Measurements from ENCODE around the gene CD52. TPM values are rescaled to one million over a fixed set of nuclear protein-coding genes. Genes with fewer than 3 reads are reported as not detected.
"Not testable (repeated sequence)": the region's sequence is repeated elsewhere in the genome, so short reads cannot be mapped to it uniquely, and the experiment has no call there.

CD52 gene
- polyA plus RNA-seq, 2 of the 4 experiments (the other 2 are of a cell fraction), result not detected

DNA sequence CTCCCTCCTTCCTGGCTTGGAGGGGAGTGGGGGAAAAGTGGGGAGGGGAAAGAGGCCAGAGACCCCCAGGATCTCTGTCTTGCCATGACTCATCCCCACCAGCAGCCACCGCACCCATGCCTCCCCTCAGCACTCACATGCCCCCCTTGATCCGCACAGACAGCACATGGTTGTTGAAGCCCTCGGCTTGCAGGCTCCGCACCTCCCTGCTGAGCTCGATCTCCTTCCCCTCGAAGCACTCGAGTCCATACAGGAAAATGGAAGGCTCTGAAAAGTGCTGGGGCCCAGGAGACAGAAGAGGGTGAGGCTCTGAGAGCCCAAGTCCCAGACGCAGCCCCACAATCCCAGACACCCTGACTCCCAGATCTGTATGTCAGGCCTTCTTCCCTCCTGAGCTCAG lies 10.8 kb downstream of the CD52 start:
- ChIA-PET POLR2A (interaction anchor here (0.7 kb wide), 1 partner anchor 131 kb away, joined by 4 read pairs; no protein-coding TSS in a partner anchor), CTCF (interaction anchor here (0.6 to 4.4 kb wide), 3 partner anchors 35 to 63 kb away, joined by 3 to 20 read pairs (median 4); no protein-coding TSS in a partner anchor)
- no peak overlapping the region for H3K27ac ChIP-seq
- 77% methylated on average over 8 of the region's 8 CpGs for WGBS (ENCODE audit: missing lambda C conversion rate)
- FAIRE-seq, result no peak
- peaks cover 6% of the 10 kb centered on the region; the same call in 2 of the 3 replicates for H3K4me1 ChIP-seq
- no peak overlapping the region for H3K4me3 ChIP-seq
- DNase-seq (ENCODE audit: low read depth in 1 of 2, low spot score in 1 of 2), result no peak
- no peak for TF ChIP-seq BHLHE40 (IDR thresholded peaks at IDR 0.05; ENCODE audit: low read depth, low read length)
- TF ChIP-seq ZC3H11A (IDR thresholded peaks at IDR 0.05), result no peak
- TF ChIP-seq MAFK (IDR thresholded peaks at IDR 0.05; ENCODE audit: partially characterized antibody), result no peak
- TF ChIP-seq, protein P1, sequence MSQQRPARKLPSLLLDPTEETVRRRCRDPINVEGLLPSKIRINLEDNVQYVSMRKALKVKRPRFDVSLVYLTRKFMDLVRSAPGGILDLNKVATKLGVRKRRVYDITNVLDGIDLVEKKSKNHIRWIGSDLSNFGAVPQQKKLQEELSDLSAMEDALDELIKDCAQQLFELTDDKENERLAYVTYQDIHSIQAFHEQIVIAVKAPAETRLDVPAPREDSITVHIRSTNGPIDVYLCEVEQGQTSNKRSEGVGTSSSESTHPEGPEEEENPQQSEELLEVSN (IDR thresholded peaks at IDR 0.05; ENCODE audit: borderline replicate concordance, low read depth), result no peak
- TF ChIP-seq, protein P2, sequence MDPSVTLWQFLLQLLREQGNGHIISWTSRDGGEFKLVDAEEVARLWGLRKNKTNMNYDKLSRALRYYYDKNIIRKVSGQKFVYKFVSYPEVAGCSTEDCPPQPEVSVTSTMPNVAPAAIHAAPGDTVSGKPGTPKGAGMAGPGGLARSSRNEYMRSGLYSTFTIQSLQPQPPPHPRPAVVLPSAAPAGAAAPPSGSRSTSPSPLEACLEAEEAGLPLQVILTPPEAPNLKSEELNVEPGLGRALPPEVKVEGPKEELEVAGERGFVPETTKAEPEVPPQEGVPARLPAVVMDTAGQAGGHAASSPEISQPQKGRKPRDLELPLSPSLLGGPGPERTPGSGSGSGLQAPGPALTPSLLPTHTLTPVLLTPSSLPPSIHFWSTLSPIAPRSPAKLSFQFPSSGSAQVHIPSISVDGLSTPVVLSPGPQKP (IDR thresholded peaks at IDR 0.05; ENCODE audit: low read depth, low read length), result no peak
- H3K9me3 ChIP-seq, result no peaks in the 10 kb centered on the region
- ATAC-seq, result no peak
- no peak overlapping the region for H3K4me2 ChIP-seq

DNA sequence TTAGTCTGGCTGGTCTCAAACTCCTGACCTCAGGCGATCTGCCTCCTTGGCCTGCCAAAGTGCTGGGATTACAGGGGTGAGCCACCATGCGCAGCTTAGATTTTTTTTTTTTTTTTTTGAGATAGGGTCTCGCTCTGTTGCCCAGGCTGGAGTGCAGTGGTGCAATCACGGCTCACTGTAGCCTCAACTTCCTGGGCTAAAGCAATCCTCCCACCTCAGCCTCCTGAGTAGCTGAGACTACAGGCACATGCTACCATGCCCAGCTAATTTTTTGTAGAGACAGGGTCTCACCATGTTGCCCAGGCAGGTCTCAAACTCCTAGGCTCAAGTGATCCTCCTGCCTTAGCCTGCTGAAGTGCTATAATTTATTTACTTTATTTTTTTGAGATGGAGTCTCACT lies 11.6 kb downstream of the CD52 start:
- not testable (repeated sequence) for ATAC-seq
- CTCF ChIA-PET, result interaction anchor here (1.0 to 5.2 kb wide), 3 partner anchors 8 to 54 kb away, joined by 4 to 33 read pairs (median 20); no protein-coding TSS in a partner anchor

DNA sequence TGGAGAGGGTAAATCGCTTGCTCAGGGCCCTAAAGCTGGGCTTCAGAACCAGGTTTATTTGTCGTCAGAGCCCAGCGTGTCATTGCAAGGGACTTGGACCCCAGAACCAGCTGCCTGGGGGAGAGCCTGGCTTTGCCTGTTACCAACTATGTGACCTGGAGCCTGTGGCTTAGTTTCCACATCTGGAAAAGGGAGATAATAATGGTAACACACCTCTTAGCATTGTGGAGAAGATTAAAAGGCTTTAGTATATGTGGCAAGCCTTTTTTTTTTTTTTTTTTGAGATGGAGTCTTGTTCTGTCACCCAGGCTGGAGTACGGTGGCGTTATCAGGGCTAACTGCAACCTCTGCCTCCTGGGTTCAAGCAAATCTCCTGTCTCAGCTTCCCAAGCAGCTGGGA lies 12.5 kb downstream of the CD52 start:
- no peak for ATAC-seq
- DNase-seq (ENCODE audit: low read depth in 1 of 2, low spot score in 1 of 2), result no peak
- ChIA-PET POLR2A (no interaction called here), CTCF (interaction anchor here (1.0 to 5.2 kb wide), 3 partner anchors 9 to 55 kb away, joined by 4 to 33 read pairs (median 6); no protein-coding TSS in a partner anchor)
- no peak for FAIRE-seq
- Histone ChIP-seq H3K4me3 (no peak overlapping the region), H3K27ac (no peak overlapping the region), H3K9me3 (no peaks in the 10 kb centered on the region), H3K4me2 (no peak overlapping the region), H3K4me1 (peaks cover 6% of the 10 kb centered on the region; the same call in 2 of the 3 replicates)
- 87% methylated on average over 5 of the region's 5 CpGs for WGBS (ENCODE audit: missing lambda C conversion rate)
- no peak for TF ChIP-seq NFE2L2 (conservative IDR thresholded peaks at IDR 0.05; ENCODE audit: low read length)
- no peak for TF ChIP-seq RNF2 (IDR thresholded peaks at IDR 0.05; ENCODE audit: borderline replicate concordance, low read depth)
- TF ChIP-seq CBX2 (IDR thresholded peaks at IDR 0.05; ENCODE audit: borderline replicate concordance, low read depth), result no peak
- no peak for TF ChIP-seq CHD4 (IDR thresholded peaks at IDR 0.05; ENCODE audit: borderline replicate concordance)
- TF ChIP-seq JUNB (IDR thresholded peaks at IDR 0.05), result no peak
- TF ChIP-seq ZSCAN20 (CRISPR knock-in tag; IDR thresholded peaks at IDR 0.05), result no peak
- TF ChIP-seq FOSL2 (IDR thresholded peaks at IDR 0.05), result no peak
- TF ChIP-seq FOSL2 (CRISPR knock-in tag; IDR thresholded peaks at IDR 0.05), result no peak
- no peak for TF ChIP-seq FOXS1 (CRISPR knock-in tag; IDR thresholded peaks at IDR 0.05)
- no peak for TF ChIP-seq KDM1A (IDR thresholded peaks at IDR 0.05; ENCODE audit: low read depth)
- TF ChIP-seq, protein P1 (IDR thresholded peaks at IDR 0.05; ENCODE audit: borderline replicate concordance, low read depth), result no peak
- no peak for TF ChIP-seq BHLHE40 (IDR thresholded peaks at IDR 0.05; ENCODE audit: low read depth, low read length)

More for the DNA sequence above, 11.6 kb downstream of the CD52 start:
- H3K9me3 ChIP-seq; H3K4me1 ChIP-seq; FAIRE-seq; H3K27ac ChIP-seq; H3K4me3 ChIP-seq; H3K4me2 ChIP-seq; DNase-seq (ENCODE audit: low read depth in 1 of 2, low spot score in 1 of 2); POLR2A ChIA-PET: not testable (repeated sequence)
- whole genome bisulfite sequencing (ENCODE audit: missing lambda C conversion rate), result 93% methylated on average over 2 of the region's 4 CpGs

DNA sequence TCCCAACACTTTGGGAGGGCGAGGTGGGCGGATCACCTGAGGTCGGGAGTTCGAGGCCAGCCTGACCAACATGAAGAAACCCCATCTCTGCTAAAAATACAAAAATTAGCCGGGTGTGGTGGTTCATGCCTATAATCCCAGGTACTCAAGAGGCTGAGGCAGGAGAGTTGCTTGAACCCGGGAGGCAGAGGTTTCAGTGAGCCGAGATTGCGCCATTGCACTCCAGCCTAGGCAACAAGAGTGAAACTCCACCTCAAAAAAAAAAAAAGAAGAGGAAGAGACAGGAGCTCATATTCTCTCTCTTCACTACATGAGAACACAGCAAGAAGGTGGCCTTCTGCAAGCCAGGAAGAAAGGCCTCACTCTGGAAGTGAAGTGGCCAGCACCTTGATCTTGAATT lies 15.6 kb downstream of the CD52 start:
- H3K4me1 ChIP-seq, result peaks cover 13% of the 10 kb centered on the region
- 90% methylated on average over 8 of the region's 8 CpGs for WGBS (ENCODE audit: missing lambda C conversion rate)
- H3K4me2 ChIP-seq; H3K9me3 ChIP-seq; H3K4me3 ChIP-seq; DNase-seq (ENCODE audit: low read depth in 1 of 2, low spot score in 1 of 2); H3K27ac ChIP-seq; FAIRE-seq; ATAC-seq; POLR2A ChIA-PET: not testable (repeated sequence)
- CTCF ChIA-PET, result interaction anchor here (0.6 to 5.2 kb wide), 2 partner anchors 12 to 344 kb away, joined by 3 to 33 read pairs; no protein-coding TSS in a partner anchor

Data from A549 (cell line).